GM20000 (cell line): ENCODE data around the gene CTTNBP2.

Experiments
- DNase-seq: peaks from one replicate; pipeline ENCODE4 v3.0.0; 2012; ENCODE audit warnings: low spot score
- CTCF ChIP-seq: IDR thresholded peaks from 2 replicates; pipeline ENCODE4 v1.5.1; 2012; ENCODE audit warnings: mild to moderate bottlenecking, control low read depth; ENCODE audit errors: extremely low read depth, missing control alignments

The CTTNBP2 gene

GRCh38 chr7:117888627-117889026 lies 15.4 kb upstream of the CTTNBP2 start:
- DNase-seq, result no peak
- TF ChIP-seq CTCF, result no peak

GRCh38 chr7:117882594-117882993 lies 9.4 kb upstream of the CTTNBP2 start:
- no peak for DNase-seq
- no peak for TF ChIP-seq CTCF

- DNase-seq, result no peak
- TF ChIP-seq CTCF, result no peak
These were observed 3.5 kb upstream of the CTTNBP2 start for GRCh38 chr7:117876761-117877160.

- TF ChIP-seq CTCF, result no peak
- DNase-seq, result no peak
These were observed 2.3 kb upstream of the CTTNBP2 start for GRCh38 chr7:117875566-117875965.

GRCh38 chr7:117874191-117874700 lies 1.0 kb upstream of the CTTNBP2 start:
- DNase-seq, result no peak
- TF ChIP-seq CTCF, result no peak

GRCh38 chr7:117872561-117873309 lies 506 bp downstream of the CTTNBP2 start:
- no peak for TF ChIP-seq CTCF
- peak; percentile 21 for DNase-seq

GRCh38 chr7:117871778-117872538 lies 1.3 kb downstream of the CTTNBP2 start:
- DNase-seq, result no peak
- TF ChIP-seq CTCF, result no peak
